ENCODE data around the gene SEMA3D.

DNA sequence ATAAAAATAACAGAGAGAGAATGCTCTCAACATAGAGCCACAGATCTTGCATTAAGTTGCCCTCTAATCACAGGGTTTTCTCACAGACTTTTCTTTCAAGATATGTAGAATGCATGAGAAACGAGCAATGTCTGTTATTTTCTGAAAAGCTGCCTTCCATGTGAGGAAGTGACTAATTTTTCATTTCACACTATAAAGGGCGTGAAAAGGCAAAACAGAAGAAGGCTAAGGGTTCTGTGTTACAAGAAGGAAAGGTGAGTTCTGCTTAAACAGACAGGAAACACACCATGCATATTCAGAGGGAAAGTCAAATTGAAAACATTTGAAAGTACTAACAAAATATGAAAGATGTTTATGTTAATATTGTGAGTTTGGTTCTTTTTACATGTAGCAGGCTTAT lies 189.2 kb downstream of the SEMA3D start:
- TF ChIP-seq, protein P1, sequence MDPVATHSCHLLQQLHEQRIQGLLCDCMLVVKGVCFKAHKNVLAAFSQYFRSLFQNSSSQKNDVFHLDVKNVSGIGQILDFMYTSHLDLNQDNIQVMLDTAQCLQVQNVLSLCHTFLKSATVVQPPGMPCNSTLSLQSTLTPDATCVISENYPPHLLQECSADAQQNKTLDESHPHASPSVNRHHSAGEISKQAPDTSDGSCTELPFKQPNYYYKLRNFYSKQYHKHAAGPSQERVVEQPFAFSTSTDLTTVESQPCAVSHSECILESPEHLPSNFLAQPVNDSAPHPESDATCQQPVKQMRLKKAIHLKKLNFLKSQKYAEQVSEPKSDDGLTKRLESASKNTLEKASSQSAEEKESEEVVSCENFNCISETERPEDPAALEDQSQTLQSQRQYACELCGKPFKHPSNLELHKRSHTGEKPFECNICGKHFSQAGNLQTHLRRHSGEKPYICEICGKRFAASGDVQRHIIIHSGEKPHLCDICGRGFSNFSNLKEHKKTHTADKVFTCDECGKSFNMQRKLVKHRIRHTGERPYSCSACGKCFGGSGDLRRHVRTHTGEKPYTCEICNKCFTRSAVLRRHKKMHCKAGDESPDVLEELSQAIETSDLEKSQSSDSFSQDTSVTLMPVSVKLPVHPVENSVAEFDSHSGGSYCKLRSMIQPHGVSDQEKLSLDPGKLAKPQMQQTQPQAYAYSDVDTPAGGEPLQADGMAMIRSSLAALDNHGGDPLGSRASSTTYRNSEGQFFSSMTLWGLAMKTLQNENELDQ (CRISPR knock-in tag; IDR thresholded peaks at IDR 0.05; ENCODE audit: borderline replicate concordance) = no peak
- TF ChIP-seq, protein P2, sequence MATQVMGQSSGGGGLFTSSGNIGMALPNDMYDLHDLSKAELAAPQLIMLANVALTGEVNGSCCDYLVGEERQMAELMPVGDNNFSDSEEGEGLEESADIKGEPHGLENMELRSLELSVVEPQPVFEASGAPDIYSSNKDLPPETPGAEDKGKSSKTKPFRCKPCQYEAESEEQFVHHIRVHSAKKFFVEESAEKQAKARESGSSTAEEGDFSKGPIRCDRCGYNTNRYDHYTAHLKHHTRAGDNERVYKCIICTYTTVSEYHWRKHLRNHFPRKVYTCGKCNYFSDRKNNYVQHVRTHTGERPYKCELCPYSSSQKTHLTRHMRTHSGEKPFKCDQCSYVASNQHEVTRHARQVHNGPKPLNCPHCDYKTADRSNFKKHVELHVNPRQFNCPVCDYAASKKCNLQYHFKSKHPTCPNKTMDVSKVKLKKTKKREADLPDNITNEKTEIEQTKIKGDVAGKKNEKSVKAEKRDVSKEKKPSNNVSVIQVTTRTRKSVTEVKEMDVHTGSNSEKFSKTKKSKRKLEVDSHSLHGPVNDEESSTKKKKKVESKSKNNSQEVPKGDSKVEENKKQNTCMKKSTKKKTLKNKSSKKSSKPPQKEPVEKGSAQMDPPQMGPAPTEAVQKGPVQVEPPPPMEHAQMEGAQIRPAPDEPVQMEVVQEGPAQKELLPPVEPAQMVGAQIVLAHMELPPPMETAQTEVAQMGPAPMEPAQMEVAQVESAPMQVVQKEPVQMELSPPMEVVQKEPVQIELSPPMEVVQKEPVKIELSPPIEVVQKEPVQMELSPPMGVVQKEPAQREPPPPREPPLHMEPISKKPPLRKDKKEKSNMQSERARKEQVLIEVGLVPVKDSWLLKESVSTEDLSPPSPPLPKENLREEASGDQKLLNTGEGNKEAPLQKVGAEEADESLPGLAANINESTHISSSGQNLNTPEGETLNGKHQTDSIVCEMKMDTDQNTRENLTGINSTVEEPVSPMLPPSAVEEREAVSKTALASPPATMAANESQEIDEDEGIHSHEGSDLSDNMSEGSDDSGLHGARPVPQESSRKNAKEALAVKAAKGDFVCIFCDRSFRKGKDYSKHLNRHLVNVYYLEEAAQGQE (IDR thresholded peaks at IDR 0.05; ENCODE audit: borderline replicate concordance) = no peak
- TF ChIP-seq, protein P2 (CRISPR knock-in tag; IDR thresholded peaks at IDR 0.05; ENCODE audit: low read depth) = no peak
- TF ChIP-seq PCBP1 (IDR thresholded peaks at IDR 0.05; ENCODE audit: low read depth, low read length, poor library complexity, severe bottlenecking) = no peak
- no peak for TF ChIP-seq JUN (IDR thresholded peaks at IDR 0.05; ENCODE audit: borderline replicate concordance, low read depth, low read length)
- TF ChIP-seq JUN (CRISPR knock-in tag; IDR thresholded peaks at IDR 0.05; ENCODE audit: borderline replicate concordance) = no peak
- TF ChIP-seq, protein P3, sequence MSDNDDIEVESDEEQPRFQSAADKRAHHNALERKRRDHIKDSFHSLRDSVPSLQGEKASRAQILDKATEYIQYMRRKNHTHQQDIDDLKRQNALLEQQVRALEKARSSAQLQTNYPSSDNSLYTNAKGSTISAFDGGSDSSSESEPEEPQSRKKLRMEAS (CRISPR knock-in tag; IDR thresholded peaks at IDR 0.05) = no peak

Data from K562 (cell line).